SU-DHL-6 (cell line): ENCODE results near the gene UBE2E2.

Experiments
- CTCF ChIP-seq: fragments of 200-600 bp; sonication (generic); IDR thresholded peaks from one replicate; pipeline ENCODE4 v1.5.1; 2017; ENCODE audit warnings: antibody characterized with exemption, mild to moderate bottlenecking, low read length, moderate library complexity; ENCODE audit not compliant: insufficient read depth, poor library complexity, severe bottlenecking
- EZH2phosphoT487 ChIP-seq: fragments of 200-600 bp; sonication (generic), shearing (Covaris generic); conservative IDR thresholded peaks from 2 replicates; pipeline ENCODE4 v1.6.1; 2018; ENCODE audit warnings: mild to moderate bottlenecking, antibody characterized with exemption, low read length, moderate library complexity, mixed read lengths

GRCh38 chr3:23611737-23612295, 408.7 kb downstream of the UBE2E2 start:
- TF ChIP-seq CTCF (no peak), EZH2phosphoT487 (no peak)
